ENCODE measurements around the gene LSR.

Gene LSR

DNA sequence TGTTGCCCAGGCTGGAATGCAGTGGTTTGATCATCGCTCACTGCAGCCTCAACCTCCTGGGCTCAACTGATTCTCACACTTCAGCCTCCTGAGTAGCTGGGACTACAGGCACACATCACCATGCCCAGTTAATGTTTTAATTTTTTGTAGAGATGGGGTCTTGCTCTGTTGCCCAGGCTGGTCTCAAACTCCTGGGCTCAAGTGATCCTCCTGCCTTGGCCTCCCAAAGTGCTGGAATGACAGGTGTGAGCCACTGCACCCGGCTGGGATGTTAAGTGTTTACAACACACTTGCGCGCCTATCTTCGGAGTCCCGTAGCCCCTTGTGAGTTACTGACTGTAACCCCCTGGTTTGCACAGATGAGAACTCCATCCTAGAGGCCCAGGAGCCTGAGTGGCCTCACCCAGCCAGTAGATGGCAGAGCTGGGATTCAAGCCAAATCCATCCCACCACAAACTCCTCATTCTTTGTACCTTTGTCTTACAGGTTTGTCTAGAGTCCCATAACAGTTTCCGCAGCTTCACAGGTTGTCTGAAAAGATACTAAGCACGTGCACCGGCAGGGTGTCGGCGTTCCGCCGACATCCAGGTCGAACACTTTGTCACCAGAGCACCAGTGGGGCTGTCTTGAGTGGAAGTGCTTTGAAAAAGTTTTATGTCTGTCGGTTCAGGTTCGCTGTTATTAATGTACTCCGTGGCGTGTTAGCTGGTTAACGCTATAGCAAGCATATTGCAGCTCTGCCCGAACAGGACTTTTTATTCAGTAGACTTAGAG lies 57.9 kb downstream of the LSR start:
- DNase-seq = no peak

DNA sequence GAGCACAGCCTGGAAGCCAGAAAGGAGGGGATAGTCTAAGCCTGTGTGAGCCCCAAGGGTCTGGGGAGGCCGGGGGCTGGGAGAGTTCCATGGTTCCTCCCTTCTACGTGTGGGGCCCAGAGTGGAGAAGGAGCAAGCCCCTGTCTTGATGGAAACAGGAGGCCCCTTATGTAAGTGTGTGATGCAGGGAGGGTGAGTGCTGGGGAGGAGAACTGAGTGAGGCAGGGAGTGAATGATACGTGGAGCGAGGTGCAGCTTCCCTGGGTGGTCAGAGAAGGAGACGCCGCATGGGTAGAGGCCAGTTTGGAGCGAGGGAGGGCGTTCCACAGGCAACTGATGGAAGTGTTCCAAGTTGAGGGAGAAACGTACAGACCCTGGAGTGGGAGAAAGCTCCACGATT lies 59.1 kb downstream of the LSR start:
- no peak for DNase-seq

DNA sequence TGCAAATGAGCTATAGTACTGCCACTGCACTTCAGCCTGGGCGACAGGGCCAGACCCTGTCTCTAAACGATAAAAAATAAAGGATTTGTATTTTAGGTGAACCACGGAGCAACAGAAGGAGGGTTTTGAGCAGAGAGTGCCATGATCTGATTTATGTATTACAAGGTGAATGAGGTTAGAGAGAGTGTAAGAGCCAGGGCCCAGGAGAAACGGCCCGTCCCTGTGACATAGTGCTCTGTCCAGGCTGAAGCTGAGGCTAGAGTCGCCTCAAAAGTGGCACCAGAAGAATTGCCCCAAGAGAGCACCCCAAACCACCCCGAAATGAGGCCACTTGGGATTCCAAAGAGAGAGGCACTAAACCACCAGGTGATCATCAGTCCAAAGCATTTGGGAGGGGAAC lies 60.1 kb downstream of the LSR start:
- DNase-seq = no peak

GRCh38 chr19:35309481-35310279 lies 60.9 kb downstream of the LSR start:
- no peak for DNase-seq

- no peak for DNase-seq
Measured at GRCh38 chr19:35310331-35310730, 61.5 kb downstream of the LSR start.

DNA sequence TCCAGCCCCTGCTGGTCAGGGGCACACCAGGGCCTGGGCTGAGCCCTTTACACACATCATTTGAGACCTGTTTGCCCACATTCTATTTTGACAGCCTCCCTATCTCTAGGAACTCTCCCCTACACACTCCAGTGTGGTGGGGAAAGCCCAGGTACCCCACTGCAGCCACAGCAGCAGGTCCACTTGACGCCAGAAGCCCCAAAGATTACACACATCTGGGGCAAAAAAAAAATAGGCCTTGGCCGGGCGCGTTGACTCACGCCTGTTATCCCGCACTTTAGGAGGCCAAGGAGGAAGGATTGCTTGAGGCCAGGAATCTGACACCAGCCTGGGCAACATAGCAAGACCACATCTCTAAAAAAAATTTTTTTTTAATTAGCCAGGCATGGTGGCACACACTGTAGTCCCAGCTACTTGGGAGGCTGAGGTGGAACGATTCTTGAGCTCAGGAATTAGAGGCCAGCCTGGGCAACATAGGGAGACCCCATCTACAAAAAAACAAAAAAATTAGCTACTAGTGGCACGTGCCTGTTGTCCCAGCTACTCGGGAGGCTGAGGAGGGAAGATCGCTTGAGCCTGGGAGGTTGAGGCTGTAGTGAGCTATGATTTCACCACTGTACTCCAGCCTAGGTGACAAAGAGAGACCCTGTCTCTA lies 62.1 kb downstream of the LSR start:
- DNase-seq = no peak

DNA sequence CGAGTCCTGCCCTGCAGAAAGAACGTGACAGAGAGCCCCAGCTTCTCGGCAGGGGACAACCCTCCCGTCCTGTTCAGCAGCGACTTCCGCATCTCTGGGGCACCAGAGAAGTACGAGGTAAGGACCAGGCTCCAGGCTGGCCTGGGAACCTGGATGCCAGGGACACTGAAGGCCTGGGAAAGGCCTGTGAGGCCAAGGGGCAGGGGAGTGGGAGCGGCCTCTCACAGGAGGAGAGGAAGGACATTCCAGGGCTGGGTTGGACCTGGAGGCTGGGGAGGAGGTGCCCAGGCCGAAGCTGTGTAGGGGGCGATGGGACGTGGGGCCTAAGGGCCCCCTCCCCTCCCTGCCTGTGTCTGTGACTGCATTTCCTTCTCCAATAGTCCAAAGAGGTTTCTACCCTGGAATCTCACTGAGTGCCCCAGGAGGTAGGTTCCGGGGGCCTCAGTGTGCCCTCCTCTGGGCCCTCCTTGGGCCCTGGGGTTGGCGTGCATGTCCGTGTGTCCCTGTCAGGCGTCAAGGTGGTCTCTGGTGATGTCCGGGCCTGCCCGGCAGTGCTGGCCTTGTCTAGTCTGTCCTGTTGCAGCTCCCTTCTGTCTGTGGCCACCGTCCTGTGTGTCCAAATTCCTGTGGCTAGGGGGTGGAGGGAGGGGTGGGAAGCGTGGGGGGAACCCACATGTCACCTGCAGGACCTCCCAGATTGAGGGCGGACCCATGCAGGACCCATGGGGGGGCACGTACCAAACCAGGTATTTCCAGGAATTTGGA lies 63.3 kb downstream of the LSR start:
- DNase-seq = no peak

DNA sequence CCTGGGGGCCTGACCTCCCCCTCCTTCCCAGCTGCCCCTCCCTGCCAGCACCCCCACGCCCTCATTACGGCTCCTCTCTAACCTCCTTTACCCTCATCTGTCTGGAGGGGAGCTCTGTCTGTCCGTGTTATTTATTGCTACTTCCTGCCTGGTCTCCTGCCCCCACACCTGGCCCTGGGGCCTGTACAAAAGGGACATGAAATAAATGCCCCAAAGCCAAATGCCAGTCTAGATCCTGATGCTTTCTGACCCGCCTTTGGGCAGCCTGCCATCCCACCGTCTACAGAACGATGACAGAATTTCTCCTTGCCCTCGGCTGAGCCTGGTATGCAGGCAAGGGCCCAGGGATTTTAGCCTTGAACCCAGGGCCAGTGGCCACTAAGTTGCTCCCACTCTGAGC lies 64.8 kb downstream of the LSR start:
- DNase-seq = no peak

DNA sequence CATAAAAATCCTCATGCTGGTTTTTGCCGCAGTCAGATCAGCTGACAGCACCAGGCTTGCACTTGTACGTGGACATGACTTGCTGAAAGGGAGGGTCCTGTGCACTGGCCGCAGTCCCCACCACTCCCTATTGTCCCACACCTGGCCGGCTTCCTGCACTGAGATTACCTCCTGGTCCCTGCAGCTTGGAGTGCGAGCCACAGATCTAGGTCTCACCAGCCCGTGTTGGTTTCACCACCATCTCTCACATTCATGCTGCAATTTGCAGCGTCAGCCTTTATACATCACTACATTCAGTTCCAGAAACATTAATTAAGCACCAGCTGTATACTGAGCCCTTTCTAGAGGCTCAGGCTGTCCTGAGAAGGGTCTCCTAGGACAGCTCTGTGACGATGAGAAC lies 65.2 kb downstream of the LSR start:
- DNase-seq = no peak

DNA sequence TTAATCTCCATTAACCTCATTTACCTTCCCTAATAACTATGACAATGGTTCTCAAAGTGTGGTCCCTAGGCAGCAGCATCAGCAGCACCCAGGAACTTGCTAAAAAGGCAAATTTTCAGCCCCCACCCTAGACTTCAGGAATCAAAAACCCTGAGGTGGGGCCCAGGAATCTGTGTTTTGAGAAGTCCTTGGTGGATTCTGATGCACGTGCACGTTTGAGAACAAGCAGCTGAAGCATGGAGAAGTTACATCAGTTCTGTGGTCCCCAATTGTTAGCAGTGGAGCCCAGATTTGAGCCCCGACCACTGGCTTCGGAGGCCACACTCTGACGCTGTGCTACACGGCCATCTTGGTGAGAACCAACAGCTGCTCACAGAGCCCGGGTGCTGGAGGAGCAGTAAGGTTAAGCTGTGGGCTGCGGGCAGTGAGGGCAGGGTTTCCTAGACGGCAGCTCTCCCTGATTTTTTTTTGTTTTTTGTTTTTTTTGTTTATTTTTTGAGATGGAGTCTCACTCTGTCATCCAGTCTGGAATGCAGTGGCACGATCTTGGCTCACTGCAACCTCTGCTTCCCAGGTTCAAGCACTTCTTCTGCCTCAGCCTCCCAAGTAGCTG lies 66.2 kb downstream of the LSR start:
- DNase-seq = no peak

GRCh38 chr19:35315883-35316282 lies 67.1 kb downstream of the LSR start:
- DNase-seq = no peak

GRCh38 chr19:35316560-35316959 lies 67.8 kb downstream of the LSR start:
- no peak for DNase-seq
